Activated CD4-positive, alpha-beta T cell treated with anti-CD3 and anti-CD28 coated beads for 36 hours (primary cell): ENCODE measurements around the gene UBE2G2. TPM values are rescaled to one million over a fixed set of nuclear protein-coding genes. Genes with fewer than 3 reads are reported as not detected.

Source experiments
- ATAC-seq: fragments of 200-7000 bp; cut with Tn5 transposase; one replicate; pipeline ENCODE4 v1.10.0; 2021; ENCODE audit warnings: mild to moderate bottlenecking, moderate library complexity
- CTCF ChIA-PET: fragments of 350-600 bp; sonication (Branson Sonifier 250); formaldehyde crosslinking; loops from one replicate; lab custom pipeline; 2021; ENCODE audit warnings: antibody characterized with exemption; lab: Charles Lee
- POLR2A ChIA-PET: fragments of 350-600 bp; sonication (Branson Sonifier 250); formaldehyde crosslinking; loops from one replicate; lab custom pipeline; 2021; ENCODE audit warnings: antibody characterized with exemption, inconsistent platforms; lab: Charles Lee
- DNase-seq: peaks from one replicate; pipeline ENCODE4 v3.0.0-alpha.2; 2020
- H3K27ac Mint-ChIP-seq: one replicate; pipeline ENCODE4 v1.8.0; 2021; ENCODE audit warnings: mixed read lengths
- H3K27me3 Mint-ChIP-seq: one replicate; pipeline ENCODE4 v1.8.0; 2021; ENCODE audit warnings: mixed read lengths
- H3K36me3 Mint-ChIP-seq: one replicate; pipeline ENCODE4 v1.8.0; 2021; ENCODE audit warnings: low read depth, mixed read lengths
- H3K4me1 Mint-ChIP-seq: one replicate; pipeline ENCODE4 v1.8.0; 2021; ENCODE audit warnings: mixed read lengths
- H3K4me3 Mint-ChIP-seq: one replicate; pipeline ENCODE4 v1.8.0; 2021; ENCODE audit warnings: mild to moderate bottlenecking, moderate library complexity, mixed read lengths
- H3K9me3 Mint-ChIP-seq: one replicate; pipeline ENCODE4 v1.8.0; 2021; ENCODE audit warnings: low read depth, mixed read lengths
- intact Hi-C, 2 experiments: fragments of 100-400 bp; cut with DNase I in 1 of 2; cut with micrococcal nuclease in 1 of 2; formaldehyde crosslinking; loops; one replicate each; pipeline versions ENCODE4 v1.14.2 to v1.15.1; 2022 to 2024; cut with DNase I, micrococcal nuclease
- total RNA-seq, 2 experiments: library from RNA; stranded (reverse); gene quantifications; one replicate each; pipeline ENCODE4 v1.2.3, GENCODE V29; 2021

UBE2G2 gene
- total RNA-seq, 2 experiments from 2014 or later, result 103 to 121 TPM

DNA sequence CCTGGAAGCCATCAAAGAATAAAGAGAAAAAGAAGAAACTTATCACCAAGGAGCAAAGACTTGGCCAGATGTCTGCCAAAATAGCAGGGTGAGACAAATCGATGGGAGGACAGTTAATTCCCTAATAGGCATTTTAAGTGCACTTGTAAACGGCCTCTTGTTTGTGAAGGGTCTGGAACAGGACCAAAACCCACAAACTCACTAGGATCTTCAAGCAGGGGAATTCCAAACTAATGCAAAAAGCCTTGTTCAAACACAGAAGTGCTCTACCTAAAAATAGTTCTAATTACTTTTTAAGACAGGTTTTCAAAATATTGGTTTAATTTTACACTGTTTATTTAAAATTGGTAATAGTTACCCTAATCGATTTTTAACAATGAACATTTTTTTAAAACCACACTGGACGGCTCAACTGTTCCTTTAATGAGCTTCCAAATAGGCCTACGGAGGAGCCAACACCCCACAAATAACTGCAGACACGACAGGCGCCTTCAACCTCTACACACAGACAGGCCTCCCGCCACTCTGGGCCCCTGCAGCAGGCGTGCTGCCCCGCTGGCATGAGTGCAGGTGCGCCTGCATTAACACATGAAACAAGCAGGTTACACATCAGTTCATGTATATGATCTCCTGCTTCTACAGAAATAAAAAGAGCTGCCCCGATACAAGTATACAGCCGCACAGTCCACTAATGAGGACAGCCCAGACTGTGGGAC, 15.8 kb downstream of the UBE2G2 start:
- H3K4me1 Mint-ChIP-seq, result peaks cover 27% of the 10 kb centered on the region

DNA sequence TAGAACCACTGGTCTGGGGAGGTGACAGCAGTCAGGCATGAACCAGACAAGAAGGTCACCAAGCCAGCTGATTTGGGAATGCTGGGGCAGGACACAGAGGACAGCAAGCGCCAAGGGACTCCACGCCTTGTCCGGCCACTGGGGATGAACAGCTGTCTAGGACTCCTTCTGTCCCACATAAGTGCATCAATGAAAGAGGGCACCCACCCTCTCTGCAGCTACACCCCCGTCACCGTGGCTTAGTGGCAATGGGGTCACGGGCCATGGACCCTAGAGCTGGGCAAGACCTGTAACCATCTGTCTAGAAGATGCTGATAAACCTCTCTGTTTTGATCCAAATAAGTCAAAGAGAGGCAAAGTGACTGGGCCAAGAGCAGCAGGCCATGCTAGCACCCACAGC, 16.8 kb downstream of the UBE2G2 start:
- intact Hi-C loops, result no loop called here
- no peak overlapping the region for H3K27ac Mint-ChIP-seq
- no peaks in the 10 kb centered on the region for H3K9me3 Mint-ChIP-seq
- no peaks in the 10 kb centered on the region for H3K27me3 Mint-ChIP-seq
- ChIA-PET CTCF (interaction anchor here (0.5 to 0.6 kb wide), 2 partner anchors 8 to 528 kb away, joined by 3 to 4 read pairs; no protein-coding TSS in a partner anchor), POLR2A (no interaction called here)
- H3K4me1 Mint-ChIP-seq, result peaks cover 25% of the 10 kb centered on the region
- DNase-seq (no peak), ATAC-seq (no peak)
- no peak overlapping the region for H3K4me3 Mint-ChIP-seq
- H3K36me3 Mint-ChIP-seq, result peaks cover 33% of the 10 kb centered on the region

More for the DNA sequence above, 15.8 kb downstream of the UBE2G2 start:
- intact Hi-C loops, result no loop called here
- Mint-ChIP-seq H3K36me3 (peaks cover 31% of the 10 kb centered on the region), H3K9me3 (no peaks in the 10 kb centered on the region), H3K4me3 (no peak overlapping the region), H3K27me3 (no peaks in the 10 kb centered on the region), H3K27ac (no peak overlapping the region)
- DNase-seq, result no peak
- ChIA-PET CTCF (no interaction called here), POLR2A (no interaction called here)
- no peak for ATAC-seq

DNA sequence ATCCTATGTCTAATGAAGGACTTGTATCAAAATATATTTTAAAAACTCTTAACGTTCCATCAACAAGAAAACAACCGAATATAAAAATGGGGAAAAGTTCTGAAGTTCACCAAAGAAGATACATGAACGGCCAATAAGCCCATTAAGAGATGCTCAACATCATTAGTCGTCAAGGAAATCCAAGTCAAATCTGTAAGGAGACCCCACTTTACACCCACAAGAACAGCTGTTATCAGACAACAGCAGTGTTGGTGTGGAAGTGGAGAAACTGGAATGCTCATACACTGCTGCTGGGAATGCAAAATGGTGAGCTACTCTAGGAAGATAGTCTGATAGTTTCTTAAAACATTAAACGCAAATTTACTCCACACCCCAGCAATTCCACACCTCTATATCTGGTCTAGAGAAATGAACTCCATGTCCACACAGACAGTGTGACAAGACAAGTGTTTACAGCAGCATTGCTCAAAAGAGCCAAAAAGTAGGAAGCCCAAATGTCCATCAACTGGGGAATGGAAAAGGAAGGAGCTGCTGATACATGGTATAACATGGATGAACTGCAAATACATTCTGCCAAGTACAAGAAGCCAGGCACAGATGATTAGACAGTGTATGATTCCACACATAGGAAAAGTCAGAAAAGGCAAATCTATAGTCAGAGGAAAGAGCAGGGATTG, 18.5 kb downstream of the UBE2G2 start:
- Mint-ChIP-seq H3K36me3 (peaks cover 41% of the 10 kb centered on the region), H3K9me3 (no peaks in the 10 kb centered on the region), H3K27ac (no peak overlapping the region), H3K4me1 (peaks cover 23% of the 10 kb centered on the region), H3K27me3 (no peaks in the 10 kb centered on the region), H3K4me3 (no peak overlapping the region)
- no peak for DNase-seq
- ATAC-seq, result no peak
- intact Hi-C loops, result loop anchor here in 1 of 2 experiments (2.0 kb wide), 1 partner anchor 64 kb away; no protein-coding TSS in a partner anchor
- ChIA-PET POLR2A (no interaction called here), CTCF (interaction anchor here (1.0 to 2.7 kb wide), 2 partner anchors 10 to 17 kb away, joined by 6 to 11 read pairs; no protein-coding TSS in a partner anchor)

DNA sequence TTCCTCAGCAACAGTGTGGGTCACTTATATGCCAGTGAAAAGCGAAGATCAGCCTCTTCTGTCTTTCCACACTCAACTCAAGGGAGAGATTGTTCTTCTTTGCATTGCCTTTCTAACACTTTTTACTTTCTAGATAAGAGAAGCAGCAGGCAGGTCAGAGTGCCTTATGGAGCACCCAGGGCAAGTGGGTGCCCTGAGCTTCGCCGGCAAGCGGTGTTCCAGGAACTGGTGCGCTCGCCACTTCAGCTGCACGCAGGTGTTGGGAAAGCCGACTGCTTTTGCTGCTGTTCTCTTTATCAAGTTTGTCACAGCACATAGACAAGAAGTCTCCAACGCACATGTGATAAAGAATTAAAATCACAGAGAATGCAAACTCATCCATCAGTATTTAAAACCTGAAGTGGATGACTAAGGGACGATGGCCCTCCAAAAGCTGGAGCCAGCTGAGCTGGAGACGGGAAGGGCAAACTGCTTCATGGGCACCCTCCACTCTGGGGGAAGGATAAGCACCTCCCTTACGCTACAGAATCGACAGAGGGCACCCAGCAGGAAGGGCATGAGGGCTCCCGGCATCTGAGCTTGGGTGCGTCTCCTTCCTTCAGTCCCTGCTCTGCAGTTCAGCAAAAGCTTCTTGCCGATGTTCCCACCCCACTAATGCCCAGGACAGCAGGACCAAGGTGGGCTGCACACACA, 20.7 kb downstream of the UBE2G2 start:
- no peak overlapping the region for H3K27ac Mint-ChIP-seq
- CTCF ChIA-PET, result interaction anchor here (0.8 to 1.4 kb wide), 3 partner anchors 12 to 746 kb away, joined by 3 to 7 read pairs (median 3); no protein-coding TSS in a partner anchor
- no peak for DNase-seq
- H3K27me3 Mint-ChIP-seq, result no peaks in the 10 kb centered on the region
- H3K4me1 Mint-ChIP-seq, result peaks cover 23% of the 10 kb centered on the region
- POLR2A ChIA-PET, result no interaction called here
- H3K36me3 Mint-ChIP-seq, result peaks cover 44% of the 10 kb centered on the region
- no peak overlapping the region for H3K4me3 Mint-ChIP-seq
- intact Hi-C loops, result no loop called here
- ATAC-seq, result no peak
- no peaks in the 10 kb centered on the region for H3K9me3 Mint-ChIP-seq

DNA sequence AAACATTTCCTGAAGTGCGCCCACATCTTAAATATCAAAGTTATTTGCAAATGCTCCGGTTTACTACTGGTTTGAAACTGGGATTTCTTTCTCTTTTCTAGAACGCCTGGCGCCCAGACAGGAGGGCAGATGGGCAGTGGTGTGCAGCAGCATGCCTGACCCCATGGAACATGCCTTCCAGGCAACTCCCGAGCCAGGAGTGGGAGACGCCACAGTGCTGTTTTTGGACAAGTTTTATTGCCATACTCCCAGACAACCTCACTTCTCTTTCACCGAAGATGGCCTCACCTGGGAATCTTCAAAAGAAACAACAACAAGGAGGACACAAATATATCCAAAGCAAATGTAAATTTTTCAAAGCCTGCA, 21.5 kb downstream of the UBE2G2 start:
- no peak for ATAC-seq
- Mint-ChIP-seq H3K27me3 (no peaks in the 10 kb centered on the region), H3K4me1 (peaks cover 23% of the 10 kb centered on the region), H3K9me3 (no peaks in the 10 kb centered on the region), H3K4me3 (no peak overlapping the region), H3K36me3 (peaks cover 44% of the 10 kb centered on the region), H3K27ac (no peak overlapping the region)
- POLR2A ChIA-PET, result no interaction called here
- CTCF ChIA-PET, result interaction anchor here (0.6 to 1.3 kb wide), 3 partner anchors 13 to 746 kb away, joined by 3 to 7 read pairs (median 5); no protein-coding TSS in a partner anchor
- intact Hi-C loops, result no loop called here
- DNase-seq, result no peak

DNA sequence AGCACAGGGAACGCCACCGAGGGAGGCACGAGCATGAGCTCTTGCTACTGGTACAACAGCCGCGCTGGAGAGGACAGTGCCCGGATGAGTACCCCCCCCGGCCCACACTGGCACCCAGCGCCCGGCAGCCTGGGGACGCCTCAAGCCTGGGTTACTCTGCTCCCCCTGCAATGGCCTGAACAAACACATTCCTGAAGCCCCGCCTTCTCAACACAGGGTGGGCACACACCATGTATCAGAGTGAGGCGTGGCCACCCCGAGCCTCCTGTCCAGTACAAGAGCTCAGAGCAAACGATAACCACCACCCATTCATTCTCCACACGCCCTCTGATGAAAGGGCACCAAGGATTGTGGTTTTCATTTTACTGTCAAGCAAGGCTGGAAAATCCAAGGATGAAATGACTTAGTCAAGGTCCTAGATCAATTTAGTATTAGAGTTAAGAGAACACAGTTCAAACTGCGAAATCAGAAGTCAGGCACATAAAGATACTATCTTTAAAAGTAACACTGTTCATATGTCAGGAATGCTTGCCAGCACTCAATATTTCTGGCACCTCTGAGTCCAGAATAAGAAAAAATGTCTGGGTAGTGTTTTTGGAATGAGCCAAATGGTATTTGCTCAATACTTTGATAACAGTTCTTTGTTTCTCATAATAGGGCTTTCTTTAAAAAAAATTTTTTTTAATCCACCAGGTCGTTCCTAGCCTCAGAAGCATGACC, 22.0 kb downstream of the UBE2G2 start:
- Mint-ChIP-seq H3K27me3 (no peaks in the 10 kb centered on the region), H3K27ac (no peak overlapping the region), H3K36me3 (peaks cover 49% of the 10 kb centered on the region), H3K9me3 (no peaks in the 10 kb centered on the region), H3K4me1 (peaks cover 23% of the 10 kb centered on the region), H3K4me3 (no peak overlapping the region)
- intact Hi-C loops, result no loop called here
- ATAC-seq (no peak), DNase-seq (no peak)
- CTCF ChIA-PET, result interaction anchor here (0.6 to 1.3 kb wide), 4 partner anchors 14 to 390 kb away, joined by 3 to 7 read pairs (median 4); partner anchors contain the start of gene UBE2G2
- POLR2A ChIA-PET, result no interaction called here

DNA sequence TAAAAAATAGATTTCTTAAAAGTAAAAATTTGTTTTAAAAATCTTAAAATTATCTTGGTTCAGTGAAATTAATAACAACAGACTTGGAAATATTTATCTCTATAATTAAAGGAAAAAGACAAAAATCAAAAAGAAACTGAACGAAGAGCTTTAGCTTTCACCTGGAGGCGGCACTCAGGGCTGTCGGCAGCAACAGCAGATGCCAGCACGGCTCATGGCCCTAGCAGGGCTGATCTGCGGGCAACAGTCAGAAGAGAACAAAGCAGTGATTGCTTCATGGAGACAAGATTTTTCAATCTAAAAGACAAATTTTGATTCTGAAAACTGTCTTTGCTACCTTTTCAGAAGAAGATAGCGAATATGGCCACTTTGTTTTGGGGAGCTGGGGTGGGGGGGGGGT, 22.6 kb downstream of the UBE2G2 start:
- intact Hi-C loops, result no loop called here
- no peak for DNase-seq
- Mint-ChIP-seq H3K4me3 (no peak overlapping the region), H3K36me3 (peaks cover 53% of the 10 kb centered on the region), H3K27ac (no peak overlapping the region), H3K9me3 (no peaks in the 10 kb centered on the region), H3K4me1 (peaks cover 23% of the 10 kb centered on the region), H3K27me3 (no peaks in the 10 kb centered on the region)
- ChIA-PET CTCF (interaction anchor here (1.1 kb wide), 2 partner anchors 14 to 23 kb away, joined by 3 read pairs; partner anchors contain the start of gene UBE2G2), POLR2A (no interaction called here)
- ATAC-seq, result no peak

DNA sequence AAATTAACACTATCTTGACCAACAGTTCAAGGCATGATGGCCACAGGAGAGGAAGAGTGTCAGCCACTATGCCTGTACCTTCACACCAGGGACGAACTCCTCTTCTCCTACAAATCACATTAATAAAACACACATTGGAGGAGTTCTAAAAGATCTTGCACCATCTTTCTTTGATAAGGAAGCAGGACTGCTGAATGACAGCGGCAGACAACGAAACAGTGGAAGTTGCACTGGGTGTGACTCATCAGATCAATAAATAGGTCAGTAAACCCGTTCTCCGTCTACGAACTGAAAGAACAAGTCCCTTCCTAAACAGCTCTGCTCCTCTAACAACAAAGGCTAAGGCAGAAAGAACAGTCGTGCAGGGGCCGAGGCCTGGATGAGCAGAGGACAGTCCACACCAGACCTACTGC, 23.1 kb downstream of the UBE2G2 start:
- ATAC-seq, result no peak
- POLR2A ChIA-PET, result no interaction called here

DNA sequence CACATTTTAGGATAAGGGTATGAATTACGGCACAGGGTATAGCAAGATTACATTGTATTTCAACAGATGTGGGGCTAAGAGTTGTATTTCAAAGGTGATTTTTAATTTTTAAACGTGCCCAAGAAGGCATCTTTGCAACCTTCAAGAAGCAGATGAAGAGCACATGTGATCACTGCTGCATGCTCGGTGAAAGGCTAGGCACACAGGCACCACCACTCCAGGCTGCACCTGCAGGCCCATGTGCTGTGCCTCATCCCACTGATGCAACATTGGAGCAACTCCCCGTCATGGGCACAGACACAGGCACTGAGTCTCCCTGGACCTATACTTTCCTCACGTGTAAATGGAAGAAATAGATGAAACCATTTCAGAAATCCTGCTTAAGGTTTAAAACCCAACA, 23.5 kb downstream of the UBE2G2 start:
- no peaks in the 10 kb centered on the region for H3K27me3 Mint-ChIP-seq
- no peaks in the 10 kb centered on the region for H3K9me3 Mint-ChIP-seq
- POLR2A ChIA-PET, result no interaction called here
- ATAC-seq (no peak), DNase-seq (no peak)
- intact Hi-C loops, result no loop called here
- no peak overlapping the region for H3K4me3 Mint-ChIP-seq
- H3K27ac Mint-ChIP-seq, result peak overlapping the region; percentile 52
- CTCF ChIA-PET, result no interaction called here
- peaks cover 20% of the 10 kb centered on the region for H3K4me1 Mint-ChIP-seq
- H3K36me3 Mint-ChIP-seq, result peaks cover 51% of the 10 kb centered on the region

More for the DNA sequence above, 23.1 kb downstream of the UBE2G2 start:
- no peak overlapping the region for H3K4me3 Mint-ChIP-seq
- intact Hi-C loops, result no loop called here
- no peaks in the 10 kb centered on the region for H3K27me3 Mint-ChIP-seq
- H3K27ac Mint-ChIP-seq, result peak overlapping the region; percentile 52
- no peaks in the 10 kb centered on the region for H3K9me3 Mint-ChIP-seq
- CTCF ChIA-PET, result interaction anchor here (1.1 kb wide), 2 partner anchors 15 to 23 kb away, joined by 3 read pairs; partner anchors contain the start of gene UBE2G2
- H3K4me1 Mint-ChIP-seq, result peaks cover 23% of the 10 kb centered on the region
- DNase-seq, result no peak
- H3K36me3 Mint-ChIP-seq, result peaks cover 54% of the 10 kb centered on the region

DNA sequence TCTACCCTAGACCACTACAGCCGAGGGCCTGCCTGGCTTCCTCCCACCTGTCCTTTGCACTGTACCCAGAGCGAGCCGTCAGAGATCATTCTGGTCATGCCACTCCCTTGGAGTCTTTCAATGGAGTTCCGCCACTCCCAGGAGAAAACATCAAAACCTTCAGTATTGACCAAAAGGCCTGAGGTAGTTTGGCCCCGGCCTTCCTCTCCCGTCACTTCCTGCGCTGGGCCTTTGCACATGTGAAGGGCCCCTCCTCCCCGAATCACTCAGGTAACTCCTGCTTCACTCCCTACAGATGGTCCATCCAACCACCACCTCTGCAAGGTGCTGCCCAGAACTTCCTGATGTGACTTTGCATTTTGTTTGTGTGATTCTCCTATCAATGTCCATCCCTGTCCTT, 26.6 kb downstream of the UBE2G2 start:
- DNase-seq, result no peak
- Mint-ChIP-seq H3K9me3 (no peaks in the 10 kb centered on the region), H3K27me3 (no peaks in the 10 kb centered on the region), H3K4me1 (peaks cover 3% of the 10 kb centered on the region), H3K27ac (no peak overlapping the region), H3K4me3 (no peak overlapping the region), H3K36me3 (peaks cover 60% of the 10 kb centered on the region)
- CTCF ChIA-PET, result no interaction called here
- no peak for ATAC-seq
- POLR2A ChIA-PET, result no interaction called here
- intact Hi-C loops, result no loop called here
